EH (cell line): ENCODE results near the gene KPNA2.
"Not testable (repeated sequence)": the region's sequence is repeated elsewhere in the genome, so short reads cannot be mapped to it uniquely, and the experiment has no call there.

Experiments used
- DNase-seq: peaks from one replicate; pipeline ENCODE4 v3.0.0-alpha.2; 2015; ENCODE audit warnings: low read depth

KPNA2 gene

GRCh38 chr17:68035523-68036303, at the start of gene KPNA2:
TSS of gene KPNA2 (plus strand) at chr17:68035735. CDS start at chr17:68037133, 1,398 bp downstream.
- peak; percentile 99 for DNase-seq

GRCh38 chr17:67990909-67991308, 44.6 kb upstream of the KPNA2 start:
- DNase-seq: no peak

GRCh38 chr17:67992548-67993152, 42.9 kb upstream of the KPNA2 start:
- DNase-seq: no peak

GRCh38 chr17:67993153-67993997, 42.2 kb upstream of the KPNA2 start:
- DNase-seq: peak; percentile 84

- no peak for DNase-seq
Measured at GRCh38 chr17:67993998-67994361, 41.6 kb upstream of the KPNA2 start.

GRCh38 chr17:67994817-67995569, 40.5 kb upstream of the KPNA2 start:
- DNase-seq: peak; percentile 85

GRCh38 chr17:67995570-67996263, 39.8 kb upstream of the KPNA2 start:
- peak; percentile 15 for DNase-seq

GRCh38 chr17:67996301-67997171, 39.0 kb upstream of the KPNA2 start, which contains the start of gene C17orf58:
TSS of gene C17orf58 (minus strand) at chr17:67996469. CDS start at chr17:67996198, 271 bp downstream.
- peak; percentile 63 for DNase-seq

- DNase-seq: peak; percentile 32
Measured at GRCh38 chr17:67998466-67998865, 37.1 kb upstream of the KPNA2 start.

GRCh38 chr17:67999291-67999911, 36.1 kb upstream of the KPNA2 start:
- peak; percentile 31 for DNase-seq

- no peak for DNase-seq
Measured at GRCh38 chr17:68004201-68004600, 31.3 kb upstream of the KPNA2 start.

GRCh38 chr17:68006797-68007196, 28.7 kb upstream of the KPNA2 start:
- no peak for DNase-seq

- DNase-seq: peak; percentile 40
Measured at GRCh38 chr17:68011199-68011665, 24.3 kb upstream of the KPNA2 start.

- no peak for DNase-seq
Measured at GRCh38 chr17:68013385-68013784, 22.1 kb upstream of the KPNA2 start.

GRCh38 chr17:68015081-68015723, 20.3 kb upstream of the KPNA2 start:
- no peak for DNase-seq

GRCh38 chr17:68016838-68017237, 18.7 kb upstream of the KPNA2 start:
- DNase-seq: no peak

GRCh38 chr17:68018493-68018892, 17.0 kb upstream of the KPNA2 start:
- DNase-seq: not testable (repeated sequence)

- DNase-seq: no peak
Measured at GRCh38 chr17:68019336-68019674, 16.2 kb upstream of the KPNA2 start.
